ENCODE data around the gene POLDIP2. TPM values are rescaled to one million over a fixed set of nuclear protein-coding genes. Genes with fewer than 3 reads are reported as not detected.

POLDIP2 gene
- polyA plus RNA-seq, 1 of the 3 experiments (the other 2 are of a cell fraction) = 98.1 TPM

DNA sequence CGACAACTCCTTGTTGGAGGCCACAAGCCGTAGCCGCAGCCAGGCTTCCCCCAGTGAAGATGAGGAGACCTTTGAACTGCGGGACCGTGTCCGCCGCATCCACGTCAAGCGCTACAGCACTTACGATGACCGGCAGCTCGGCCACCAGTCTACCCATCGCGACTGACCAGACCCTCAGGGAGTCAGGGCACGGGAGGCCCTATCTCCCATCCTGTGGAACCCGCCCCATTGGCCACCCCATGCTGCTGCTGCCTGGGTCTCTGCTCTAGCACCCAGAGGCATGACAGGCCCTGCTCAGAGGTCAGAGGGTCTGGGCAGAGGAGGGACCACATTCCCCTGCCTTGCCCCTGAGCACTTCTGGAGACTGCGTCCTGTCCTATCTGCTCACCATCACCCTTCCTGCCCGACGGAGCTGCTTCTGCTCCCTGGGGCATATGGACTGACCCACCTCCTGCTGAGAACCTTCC, 12.9 kb downstream of the POLDIP2 start:
- CTCF ChIA-PET = no interaction called here
- H3K36me3 ChIP-seq (replicated peaks in 1 of 2; ENCODE audit: control insufficient read depth in 1 of 2, insufficient read depth in 2 of 2, low read length in 1 of 2) = peaks cover 68 to 81% of the 10 kb centered on the region in 2 experiments
- peaks cover 25% of the 10 kb centered on the region; the same call in 1 of the 2 replicates for H3K79me2 ChIP-seq (ENCODE audit: insufficient read depth)
- H2AFZ ChIP-seq (ENCODE audit: low read depth) = no peak overlapping the region
- H3K27ac ChIP-seq (ENCODE audit: low read depth in 2 of 2, low read length in 1 of 2) = no peak overlapping the region
- H3K9me2 ChIP-seq = no peaks in the 10 kb centered on the region
- TF ChIP-seq TAF1 (IDR thresholded peaks at IDR 0.05; ENCODE audit: borderline replicate concordance, low read depth, low read length) = no peak
- no peak for TF ChIP-seq EP300 (IDR thresholded peaks at IDR 0.05; ENCODE audit: borderline replicate concordance in 1 of 2, low read depth in 1 of 2, low read length in 1 of 2)
- TF ChIP-seq POLR2AphosphoS5 (IDR thresholded peaks at IDR 0.05; ENCODE audit: low read depth, low read length) = no peak
- H3K4me1 ChIP-seq (ENCODE audit: control insufficient read depth in 1 of 2, insufficient read depth in 2 of 2, low read depth in 1 of 2, low read length in 1 of 2) = peaks cover 9 to 23% of the 10 kb centered on the region in 2 experiments
- H3K4me2 ChIP-seq = no peak overlapping the region
- no peaks in the 10 kb centered on the region for H3K27me3 ChIP-seq (ENCODE audit: insufficient read depth)
- peaks cover 6% of the 10 kb centered on the region; the same call in 1 of the 2 replicates for H4K20me1 ChIP-seq (ENCODE audit: insufficient read depth)
- no peak overlapping the region for H3K9ac ChIP-seq
- peaks cover 43% of the 10 kb centered on the region for H3F3A ChIP-seq (replicated peaks; ENCODE audit: insufficient read depth)
- no peaks in the 10 kb centered on the region for H3K9me3 ChIP-seq
- 96% methylated on average over 16 of the region's 19 CpGs for WGBS (ENCODE audit: low lambda C conversion rate)
- POLR2A ChIA-PET = interaction anchor here (0.8 kb wide), 1 partner anchor 9 kb away, joined by 3 read pairs; the partner anchor contains the start of genes IFT20 and TNFAIP1
- DNase-seq = no peak
- H3K4me3 ChIP-seq (ENCODE audit: low read depth in 2 of 2, low read length in 1 of 2) = no peak overlapping the region

DNA sequence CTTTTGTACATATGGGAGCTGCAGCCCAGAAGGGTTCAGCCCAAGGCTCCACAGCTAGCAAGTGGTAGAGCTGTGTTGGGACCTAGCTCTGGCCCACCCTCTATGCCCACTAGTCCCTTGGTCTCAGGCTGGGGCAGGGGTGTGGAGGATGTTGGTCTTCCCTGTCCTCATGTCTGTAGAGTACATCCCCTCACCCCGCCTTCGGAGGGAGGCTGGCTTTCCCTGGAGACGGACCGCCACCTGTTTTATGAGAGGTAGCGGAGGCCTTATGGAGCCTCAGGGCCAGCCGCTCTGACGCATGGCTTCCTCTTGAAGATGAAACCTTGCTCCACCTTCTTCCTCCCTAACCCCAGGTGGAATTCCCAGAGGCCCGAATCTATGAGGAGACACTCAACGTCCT, 13.3 kb downstream of the POLDIP2 start:
- Histone ChIP-seq H3K9ac (no peak overlapping the region), H3K4me1 (ENCODE audit: control insufficient read depth in 1 of 2, insufficient read depth in 2 of 2, low read depth in 1 of 2, low read length in 1 of 2) (peaks cover 9 to 23% of the 10 kb centered on the region in 2 experiments), H3K36me3 (replicated peaks in 1 of 2; ENCODE audit: control insufficient read depth in 1 of 2, insufficient read depth in 2 of 2, low read length in 1 of 2) (peaks cover 71 to 81% of the 10 kb centered on the region in 2 experiments), H3K4me2 (no peak overlapping the region), H3K27ac (ENCODE audit: low read depth in 2 of 2, low read length in 1 of 2) (no peak overlapping the region), H4K20me1 (ENCODE audit: insufficient read depth) (peaks cover 11% of the 10 kb centered on the region; the same call in 1 of the 2 replicates), H3K79me2 (ENCODE audit: insufficient read depth) (peaks cover 30% of the 10 kb centered on the region; the same call in 1 of the 2 replicates), H2AFZ (ENCODE audit: low read depth) (no peak overlapping the region), H3F3A (replicated peaks; ENCODE audit: insufficient read depth) (peaks cover 43% of the 10 kb centered on the region), H3K9me2 (no peaks in the 10 kb centered on the region), H3K4me3 (ENCODE audit: low read depth in 2 of 2, low read length in 1 of 2) (no peak overlapping the region), H3K9me3 (no peaks in the 10 kb centered on the region), H3K27me3 (ENCODE audit: insufficient read depth) (no peaks in the 10 kb centered on the region)
- TF ChIP-seq CHD2 (IDR thresholded peaks at IDR 0.05; ENCODE audit: low read length, partially characterized antibody) (no peak), MEF2A (IDR thresholded peaks at IDR 0.05; ENCODE audit: borderline replicate concordance, low read depth) (no peak), NFIC (IDR thresholded peaks at IDR 0.05; ENCODE audit: borderline replicate concordance) (no peak), ELF1 (IDR thresholded peaks at IDR 0.05) (no peak), RXRA (IDR thresholded peaks at IDR 0.05; ENCODE audit: borderline replicate concordance, low read depth) (no peak), USF1 (IDR thresholded peaks at IDR 0.05; ENCODE audit: borderline replicate concordance, low read depth) (no peak), YY1 (IDR thresholded peaks at IDR 0.05; ENCODE audit: low read depth) (no peak), FOXM1 (IDR thresholded peaks at IDR 0.05; ENCODE audit: low read depth) (no peak), GABPA (IDR thresholded peaks at IDR 0.05; ENCODE audit: low read depth) (no peak), JUND (IDR thresholded peaks at IDR 0.05) (no peak), TEAD4 (IDR thresholded peaks at IDR 0.05; ENCODE audit: borderline replicate concordance, insufficient read depth) (no peak), GATA2 (CRISPR knock-in tag; IDR thresholded peaks at IDR 0.05) (no peak), REST (IDR thresholded peaks at IDR 0.05; ENCODE audit: low read depth, low read length) (no peak), TAF1 (IDR thresholded peaks at IDR 0.05; ENCODE audit: borderline replicate concordance, low read depth, low read length) (no peak)
- TF ChIP-seq, protein P1, sequence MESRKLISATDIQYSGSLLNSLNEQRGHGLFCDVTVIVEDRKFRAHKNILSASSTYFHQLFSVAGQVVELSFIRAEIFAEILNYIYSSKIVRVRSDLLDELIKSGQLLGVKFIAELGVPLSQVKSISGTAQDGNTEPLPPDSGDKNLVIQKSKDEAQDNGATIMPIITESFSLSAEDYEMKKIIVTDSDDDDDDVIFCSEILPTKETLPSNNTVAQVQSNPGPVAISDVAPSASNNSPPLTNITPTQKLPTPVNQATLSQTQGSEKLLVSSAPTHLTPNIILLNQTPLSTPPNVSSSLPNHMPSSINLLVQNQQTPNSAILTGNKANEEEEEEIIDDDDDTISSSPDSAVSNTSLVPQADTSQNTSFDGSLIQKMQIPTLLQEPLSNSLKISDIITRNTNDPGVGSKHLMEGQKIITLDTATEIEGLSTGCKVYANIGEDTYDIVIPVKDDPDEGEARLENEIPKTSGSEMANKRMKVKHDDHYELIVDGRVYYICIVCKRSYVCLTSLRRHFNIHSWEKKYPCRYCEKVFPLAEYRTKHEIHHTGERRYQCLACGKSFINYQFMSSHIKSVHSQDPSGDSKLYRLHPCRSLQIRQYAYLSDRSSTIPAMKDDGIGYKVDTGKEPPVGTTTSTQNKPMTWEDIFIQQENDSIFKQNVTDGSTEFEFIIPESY (IDR thresholded peaks at IDR 0.05; ENCODE audit: borderline replicate concordance, low read depth) = no peak
- ChIA-PET CTCF (no interaction called here), POLR2A (no interaction called here)
- DNase-seq = no peak
- WGBS (ENCODE audit: low lambda C conversion rate) = 94% methylated on average over 9 of the region's 9 CpGs

Data from SK-N-SH (cell line).